Glutamatergic neuron (in vitro differentiated cells): ENCODE results near the gene RFC1. TPM values are rescaled to one million over a fixed set of nuclear protein-coding genes. Genes with fewer than 3 reads are reported as not detected.
"Not testable (repeated sequence)": the region's sequence is repeated elsewhere in the genome, so short reads cannot be mapped to it uniquely, and the experiment has no call there.

Experiments used
- DNase-seq: peaks from one replicate; pipeline ENCODE4 v3.0.0; 2022
- H3K27ac Mint-ChIP-seq: one replicate; pipeline ENCODE4 v1.8.0; 2020; ENCODE audit warnings: mild to moderate bottlenecking, mixed read lengths, inconsistent platforms; ENCODE audit not compliant: unreplicated experiment
- H3K27me3 Mint-ChIP-seq: one replicate; pipeline ENCODE4 v1.8.0; 2020; ENCODE audit warnings: mild to moderate bottlenecking, moderate library complexity, mixed read lengths, inconsistent platforms; ENCODE audit not compliant: unreplicated experiment
- H3K36me3 Mint-ChIP-seq: one replicate; pipeline ENCODE4 v1.8.0; 2020; ENCODE audit warnings: mild to moderate bottlenecking, mixed read lengths, inconsistent platforms; ENCODE audit not compliant: unreplicated experiment
- H3K4me1 Mint-ChIP-seq: one replicate; pipeline ENCODE4 v1.8.0; 2020; ENCODE audit warnings: mild to moderate bottlenecking, low read depth, mixed read lengths, inconsistent platforms; ENCODE audit not compliant: unreplicated experiment
- H3K4me3 Mint-ChIP-seq: one replicate; pipeline ENCODE4 v1.8.0; 2020; ENCODE audit warnings: mild to moderate bottlenecking, mixed read lengths, inconsistent platforms; ENCODE audit not compliant: unreplicated experiment
- H3K9me3 Mint-ChIP-seq: one replicate; pipeline ENCODE4 v1.8.0; 2020; ENCODE audit warnings: mild to moderate bottlenecking, moderate library complexity, mixed read lengths, inconsistent platforms; ENCODE audit not compliant: unreplicated experiment
- total RNA-seq: library from RNA; stranded (reverse); fragmentation: NEBNext Ultra II Directional; extraction: Animal tissue kit (Norgen Biotek cat#: 25700); gene quantifications from one replicate; pipeline ENCODE4 v1.2.1, GENCODE V29; 2021; ENCODE audit not compliant: unreplicated experiment
- TF ChIP-seq, protein P1 (sequence below): fragments of 200-600 bp; sonication (generic); IDR thresholded peaks from one replicate; pipeline ENCODE4 v1.5.0; 2021; ENCODE audit not compliant: partially characterized antibody, unreplicated experiment

Gene RFC1
- total RNA-seq, 1 donor from 2014 or later, result 27.7 TPM

DNA sequence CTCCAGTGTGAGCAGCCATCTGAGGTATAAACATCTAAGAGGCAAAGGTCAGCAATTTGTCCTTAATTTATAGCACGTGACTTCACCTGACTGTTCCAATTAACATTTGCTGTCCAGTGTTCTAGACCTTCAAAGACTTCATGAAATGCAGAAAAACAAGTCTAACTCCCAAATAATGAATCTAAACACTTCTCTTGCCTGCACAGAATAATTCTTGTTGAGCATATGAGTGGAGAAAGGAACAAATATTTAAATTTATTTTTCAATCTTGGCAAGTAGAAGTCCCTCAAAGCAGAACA lies 12.0 kb downstream of the RFC1 start:
- TF ChIP-seq, protein P1, sequence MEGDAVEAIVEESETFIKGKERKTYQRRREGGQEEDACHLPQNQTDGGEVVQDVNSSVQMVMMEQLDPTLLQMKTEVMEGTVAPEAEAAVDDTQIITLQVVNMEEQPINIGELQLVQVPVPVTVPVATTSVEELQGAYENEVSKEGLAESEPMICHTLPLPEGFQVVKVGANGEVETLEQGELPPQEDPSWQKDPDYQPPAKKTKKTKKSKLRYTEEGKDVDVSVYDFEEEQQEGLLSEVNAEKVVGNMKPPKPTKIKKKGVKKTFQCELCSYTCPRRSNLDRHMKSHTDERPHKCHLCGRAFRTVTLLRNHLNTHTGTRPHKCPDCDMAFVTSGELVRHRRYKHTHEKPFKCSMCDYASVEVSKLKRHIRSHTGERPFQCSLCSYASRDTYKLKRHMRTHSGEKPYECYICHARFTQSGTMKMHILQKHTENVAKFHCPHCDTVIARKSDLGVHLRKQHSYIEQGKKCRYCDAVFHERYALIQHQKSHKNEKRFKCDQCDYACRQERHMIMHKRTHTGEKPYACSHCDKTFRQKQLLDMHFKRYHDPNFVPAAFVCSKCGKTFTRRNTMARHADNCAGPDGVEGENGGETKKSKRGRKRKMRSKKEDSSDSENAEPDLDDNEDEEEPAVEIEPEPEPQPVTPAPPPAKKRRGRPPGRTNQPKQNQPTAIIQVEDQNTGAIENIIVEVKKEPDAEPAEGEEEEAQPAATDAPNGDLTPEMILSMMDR, result no peak
- H3K27ac Mint-ChIP-seq, result no peak overlapping the region
- peaks cover 3% of the 10 kb centered on the region for H3K9me3 Mint-ChIP-seq
- H3K4me1 Mint-ChIP-seq, result no peaks in the 10 kb centered on the region
- no peak for DNase-seq
- H3K36me3 Mint-ChIP-seq, result peaks cover 13% of the 10 kb centered on the region
- no peaks in the 10 kb centered on the region for H3K27me3 Mint-ChIP-seq
- H3K4me3 Mint-ChIP-seq, result no peak overlapping the region

- no peak for DNase-seq
- peaks cover 3% of the 10 kb centered on the region for H3K9me3 Mint-ChIP-seq
- peaks cover 15% of the 10 kb centered on the region for H3K36me3 Mint-ChIP-seq
- no peaks in the 10 kb centered on the region for H3K4me1 Mint-ChIP-seq
- H3K4me3 Mint-ChIP-seq, result no peak overlapping the region
- TF ChIP-seq, protein P1, result no peak
- no peaks in the 10 kb centered on the region for H3K27me3 Mint-ChIP-seq
- peak overlapping the region; percentile 39 for H3K27ac Mint-ChIP-seq
These were observed 12.5 kb downstream of the RFC1 start for GRCh38 chr4:39353478-39354253.

GRCh38 chr4:39353149-39353477 lies 13.0 kb downstream of the RFC1 start:
- not testable (repeated sequence) for DNase-seq, H3K27me3 Mint-ChIP-seq, H3K9me3 Mint-ChIP-seq, H3K4me1 Mint-ChIP-seq, H3K27ac Mint-ChIP-seq, H3K4me3 Mint-ChIP-seq
- peaks cover 15% of the 10 kb centered on the region for H3K36me3 Mint-ChIP-seq

DNA sequence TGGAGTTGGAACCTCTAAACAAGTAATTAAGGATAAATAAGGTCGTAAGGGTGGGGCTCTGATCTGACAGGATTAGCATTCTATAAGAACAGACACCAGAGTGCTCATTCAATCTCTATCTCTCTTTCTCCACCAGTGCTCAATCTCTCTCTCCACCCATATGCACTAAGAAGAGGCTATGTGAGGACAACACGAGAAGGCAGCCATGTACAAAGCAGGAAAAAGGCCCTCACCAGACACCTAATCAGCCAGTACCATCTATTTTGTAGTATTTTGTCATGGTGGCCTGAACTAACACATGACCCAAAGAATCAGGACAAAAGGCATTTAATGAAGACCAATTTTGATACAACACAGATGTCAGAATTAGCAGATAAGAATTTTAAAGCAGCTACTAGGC lies 16.8 kb downstream of the RFC1 start:
- Mint-ChIP-seq H3K36me3 (peaks cover 15% of the 10 kb centered on the region), H3K27ac (no peak overlapping the region), H3K4me3 (no peak overlapping the region), H3K27me3 (no peaks in the 10 kb centered on the region), H3K4me1 (no peaks in the 10 kb centered on the region), H3K9me3 (peaks cover 3% of the 10 kb centered on the region)
- TF ChIP-seq, protein P1, result no peak
- no peak for DNase-seq

DNA sequence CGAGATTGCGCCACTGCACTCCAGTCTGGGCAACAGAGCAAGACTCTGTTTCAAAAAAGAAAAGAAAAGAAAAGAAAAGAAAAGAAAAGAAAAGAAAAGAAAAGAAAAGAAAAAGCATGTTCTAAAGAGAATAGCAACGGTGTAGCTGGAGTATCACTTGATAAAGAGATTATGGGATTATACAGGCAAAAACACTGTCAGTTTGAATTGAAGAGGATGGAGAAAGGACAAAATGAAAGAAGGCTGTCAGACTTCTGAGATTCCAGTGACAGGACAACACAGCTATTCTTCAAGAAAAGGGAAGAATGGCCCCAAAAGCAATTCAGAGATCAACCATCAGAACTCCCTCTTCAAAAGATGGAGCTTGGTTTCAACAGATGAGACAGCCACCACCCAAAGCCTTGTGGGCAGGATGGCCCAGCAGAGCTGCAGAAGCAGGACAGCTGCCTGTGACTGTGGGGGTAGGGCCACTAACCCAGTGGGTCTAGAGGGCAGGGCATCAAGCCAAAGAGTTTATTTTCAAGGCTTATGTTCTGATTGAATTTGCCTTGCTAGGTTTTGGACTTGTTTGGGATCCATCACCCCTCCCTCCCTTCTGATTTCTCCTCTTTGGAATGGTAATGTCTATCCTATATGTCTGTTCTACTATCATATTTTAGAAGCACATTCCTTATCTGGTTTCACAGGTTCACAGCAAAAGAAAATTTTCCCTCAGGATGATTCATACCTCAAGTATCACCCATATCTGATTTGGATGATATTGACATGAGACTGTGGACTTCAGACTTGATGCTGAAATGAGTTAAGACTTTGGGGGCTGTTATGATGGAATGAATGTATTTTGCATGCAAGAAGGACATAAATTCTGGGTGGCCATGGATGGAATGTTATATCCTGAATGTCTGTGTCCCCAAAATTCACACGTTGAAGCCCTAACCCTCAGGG lies 17.5 kb downstream of the RFC1 start:
- no peaks in the 10 kb centered on the region for H3K27me3 Mint-ChIP-seq
- peaks cover 3% of the 10 kb centered on the region for H3K9me3 Mint-ChIP-seq
- TF ChIP-seq, protein P1, result no peak
- H3K4me1 Mint-ChIP-seq, result no peaks in the 10 kb centered on the region
- H3K36me3 Mint-ChIP-seq, result peaks cover 15% of the 10 kb centered on the region
- H3K27ac Mint-ChIP-seq, result no peak overlapping the region
- no peak for DNase-seq
- H3K4me3 Mint-ChIP-seq, result no peak overlapping the region
